ENCODE data around the gene ZDHHC14.

DNA sequence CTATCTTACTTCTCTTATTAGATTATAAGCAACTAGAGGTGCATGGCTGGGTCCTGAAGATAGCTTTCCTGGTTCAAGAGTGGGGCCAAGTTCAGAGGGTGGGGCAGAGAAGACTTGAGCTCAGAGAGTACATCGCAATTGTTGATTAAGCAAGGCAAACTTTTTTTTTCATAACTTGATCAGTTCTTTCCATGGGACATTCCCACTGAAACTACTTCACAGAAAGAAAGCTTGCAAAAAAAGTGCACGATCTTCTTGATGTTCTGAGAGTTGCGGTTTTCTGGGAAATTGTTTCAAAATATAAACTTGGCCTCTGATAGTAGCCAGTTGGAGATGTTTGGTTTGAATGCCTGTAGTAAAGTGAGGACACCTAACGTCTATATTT lies 100.9 kb downstream of the ZDHHC14 start:
- no peak for TF ChIP-seq CTCF (IDR thresholded peaks at IDR 0.05; ENCODE audit: low read length)
- TF ChIP-seq EZH2 (optimal IDR thresholded peaks at IDR 0.05; ENCODE audit: low read depth, low read length) = no peak
- no peak for TF ChIP-seq EZH2phosphoT487 (IDR thresholded peaks at IDR 0.05; ENCODE audit: low read length)
